IPS-18c (cell line): ENCODE data around the gene MRPS25.

Source experiments
- H3K4me3 ChIP-seq: 2 replicates; pipeline ENCODE4 v1.7.0; 2013; ENCODE audit warnings: low read depth, mild to moderate bottlenecking, low read length, moderate library complexity; ENCODE audit not compliant: insufficient read depth
- H3K9me3 ChIP-seq: one replicate; pipeline ENCODE4 v1.6.1; 2013; ENCODE audit warnings: mild to moderate bottlenecking, low read length, moderate library complexity; ENCODE audit not compliant: control insufficient read depth, insufficient read depth

Gene MRPS25

DNA sequence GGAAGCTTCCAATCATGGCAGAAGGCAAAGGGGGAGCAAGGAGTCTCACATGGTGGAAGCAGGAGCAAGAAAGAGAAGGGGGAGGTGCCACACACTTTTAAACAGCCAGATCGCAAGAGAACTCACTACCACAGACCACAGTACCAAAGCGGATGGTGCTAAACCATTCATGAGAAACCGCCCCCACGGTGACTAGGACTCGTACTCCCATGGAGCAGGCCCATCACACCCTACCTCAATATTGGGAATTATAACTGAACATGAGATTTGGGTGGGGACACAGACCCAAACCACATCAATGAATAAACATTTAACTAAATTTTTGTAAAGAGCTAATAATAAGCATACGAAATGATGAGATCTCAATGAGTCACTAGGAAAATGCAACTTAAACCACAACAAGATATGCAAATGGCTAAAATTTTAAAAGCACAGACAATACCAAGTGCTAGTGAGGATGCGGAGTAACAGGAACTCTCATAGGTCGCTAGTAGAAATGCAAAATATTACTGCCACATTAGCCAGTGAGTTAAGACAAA lies 10.0 kb downstream of the MRPS25 start:
- Histone ChIP-seq H3K4me3 (no peak overlapping the region), H3K9me3 (no peaks in the 10 kb centered on the region)

DNA sequence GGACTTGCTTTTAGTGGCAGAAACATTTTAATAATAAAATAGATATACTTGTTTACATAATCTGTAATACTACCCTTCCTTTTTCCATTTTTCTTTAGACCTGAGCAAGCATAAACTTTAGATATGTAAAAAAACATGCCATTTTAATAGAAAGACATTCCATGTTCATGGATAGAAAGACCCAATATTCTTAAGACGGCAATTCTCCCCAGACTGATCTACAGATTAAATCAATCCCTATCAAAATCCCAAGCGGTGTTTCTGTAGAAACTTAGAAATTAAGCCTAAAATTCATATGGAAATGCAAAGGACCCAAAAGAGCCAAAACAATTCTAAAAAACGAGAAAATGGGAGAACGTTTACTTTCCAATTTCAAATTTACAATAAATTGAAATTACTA lies 11.6 kb downstream of the MRPS25 start:
- Histone ChIP-seq H3K4me3 (no peak overlapping the region), H3K9me3 (no peaks in the 10 kb centered on the region)

DNA sequence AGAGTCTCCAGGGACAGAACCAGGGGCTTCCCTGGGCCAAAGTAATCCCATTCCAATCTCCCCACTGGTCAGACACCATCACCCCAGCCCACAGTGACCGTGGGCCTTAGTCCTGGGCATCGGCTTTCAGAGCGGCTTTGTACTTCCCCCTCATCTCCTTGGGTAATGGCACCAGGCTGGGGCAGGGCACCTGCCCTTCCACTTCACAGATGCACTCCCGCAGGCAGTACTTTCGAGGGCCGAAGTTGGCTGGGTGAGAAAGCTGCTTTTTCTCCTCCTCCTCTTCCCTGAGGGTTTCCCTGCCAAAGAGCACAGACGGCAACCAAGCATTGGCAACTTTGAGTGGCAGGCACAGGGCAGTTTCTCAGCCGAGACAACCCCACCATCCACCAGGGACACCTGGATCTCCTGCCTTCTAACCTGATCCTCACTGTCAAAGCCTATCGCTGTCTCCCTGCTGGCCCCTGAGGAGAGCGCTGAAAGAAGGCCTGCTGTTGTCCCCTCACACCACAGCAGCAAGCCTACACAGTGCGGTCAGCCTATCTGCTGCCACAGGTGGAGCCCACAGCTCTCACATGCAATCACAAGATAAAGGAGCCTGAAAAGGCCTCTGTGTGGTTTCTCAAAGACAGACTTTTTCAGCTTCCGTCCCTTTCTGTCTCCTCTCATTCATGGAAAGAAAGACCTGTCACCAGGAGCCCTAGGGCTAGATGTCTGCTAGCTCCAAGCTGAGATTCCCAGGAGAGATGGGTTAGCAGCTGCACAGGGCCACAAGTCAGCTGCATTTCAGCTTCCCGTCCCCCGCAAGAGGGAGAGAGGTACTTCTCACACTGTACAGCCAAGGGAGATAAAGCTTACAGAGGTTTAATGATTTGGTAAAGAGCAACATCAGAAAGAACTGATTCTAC lies 12.5 kb downstream of the MRPS25 start:
- H3K4me3 ChIP-seq, result no peak overlapping the region
- H3K9me3 ChIP-seq, result no peaks in the 10 kb centered on the region

DNA sequence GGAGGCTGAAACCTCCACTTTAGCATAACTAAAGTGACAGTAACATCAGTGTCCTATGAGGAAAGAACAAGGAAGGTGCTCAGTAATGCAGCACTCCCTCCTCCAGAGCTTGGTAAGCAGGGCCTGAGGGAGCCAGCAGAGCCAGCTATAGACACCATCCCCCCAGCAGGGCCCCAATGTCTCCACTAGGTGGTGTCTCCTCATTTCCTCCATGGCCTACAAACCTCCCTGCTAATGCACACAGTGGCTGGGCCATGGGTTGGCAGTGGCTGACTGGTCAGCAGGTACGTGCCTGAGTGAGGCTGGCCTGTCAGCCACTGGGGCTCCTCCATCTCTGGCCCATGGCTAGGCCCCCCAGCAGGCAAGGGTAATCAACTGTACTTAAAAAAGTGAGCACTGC lies 13.6 kb downstream of the MRPS25 start:
- Histone ChIP-seq H3K4me3 (no peak overlapping the region), H3K9me3 (no peaks in the 10 kb centered on the region)

DNA sequence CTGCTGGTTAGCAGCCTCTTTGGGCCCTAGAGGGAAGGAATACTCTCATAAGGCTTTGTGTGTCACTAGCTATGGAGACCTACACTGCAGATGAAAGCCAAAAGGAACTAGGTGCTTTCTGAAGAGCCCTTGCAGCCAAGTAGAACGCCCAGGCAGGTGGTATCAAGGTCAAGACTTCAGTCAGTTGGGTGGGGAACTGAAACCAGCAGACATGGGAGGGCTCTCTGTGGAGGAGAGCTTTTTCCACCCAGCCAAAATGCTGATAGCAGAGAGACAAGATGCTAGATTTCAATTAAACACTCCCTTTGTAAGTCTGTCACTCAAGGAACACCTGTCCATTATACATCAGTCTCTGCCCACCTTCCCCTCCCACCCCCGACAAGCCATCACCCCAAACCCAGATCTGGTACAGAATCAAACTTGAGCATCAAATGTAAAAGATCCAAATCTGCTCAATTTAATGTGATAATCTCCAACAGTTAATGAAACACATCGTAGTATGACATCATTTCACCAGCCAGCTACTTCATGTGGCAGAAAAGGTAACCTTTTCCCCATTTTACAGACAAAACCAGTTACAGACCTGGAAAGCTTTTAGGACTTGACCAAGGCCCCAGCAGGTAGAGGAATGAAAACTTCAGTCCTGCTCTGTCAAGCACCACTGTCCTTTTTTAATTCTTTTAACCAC lies 14.6 kb downstream of the MRPS25 start:
- Histone ChIP-seq H3K4me3 (no peak overlapping the region), H3K9me3 (no peaks in the 10 kb centered on the region)

DNA sequence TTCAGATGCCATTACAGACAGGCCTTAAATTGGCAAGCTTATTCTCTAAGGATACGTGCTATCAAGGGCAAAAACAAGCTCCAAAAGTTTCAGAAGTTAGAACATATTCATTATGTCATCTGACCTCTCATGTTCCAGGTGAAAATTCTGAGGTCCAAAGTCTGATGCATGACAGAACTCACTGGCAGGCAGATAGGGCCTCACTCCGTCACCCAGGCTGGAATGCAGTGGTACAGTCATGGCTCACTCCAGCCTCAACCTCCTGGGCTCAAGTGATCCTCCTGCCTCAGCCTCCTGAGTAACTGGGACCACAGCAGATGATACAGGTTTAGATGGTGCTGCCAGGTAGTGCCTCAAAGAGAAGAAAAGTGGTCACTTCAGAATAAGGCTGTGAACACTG lies 15.5 kb downstream of the MRPS25 start:
- Histone ChIP-seq H3K9me3 (no peaks in the 10 kb centered on the region), H3K4me3 (no peak overlapping the region)

DNA sequence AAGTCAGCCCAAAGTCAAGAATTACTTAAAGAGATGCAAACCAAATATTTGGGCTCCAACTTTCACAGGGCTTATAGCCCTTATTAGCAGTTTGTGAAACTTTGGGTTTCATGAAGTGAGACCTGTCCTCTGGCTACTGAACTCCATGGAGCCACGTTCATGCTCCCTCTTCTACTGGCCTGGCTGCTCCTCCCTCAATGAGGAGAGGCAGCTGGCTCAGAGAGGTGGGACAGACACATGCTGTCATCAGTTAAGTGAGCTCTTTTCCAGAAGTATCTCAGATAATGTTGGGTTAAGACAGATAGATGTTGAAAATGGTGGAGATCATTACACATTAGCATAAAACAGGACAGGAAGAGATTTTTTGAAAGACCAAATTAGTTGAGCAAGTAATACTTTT lies 19.4 kb downstream of the MRPS25 start:
- Histone ChIP-seq H3K9me3 (no peaks in the 10 kb centered on the region), H3K4me3 (no peak overlapping the region)

DNA sequence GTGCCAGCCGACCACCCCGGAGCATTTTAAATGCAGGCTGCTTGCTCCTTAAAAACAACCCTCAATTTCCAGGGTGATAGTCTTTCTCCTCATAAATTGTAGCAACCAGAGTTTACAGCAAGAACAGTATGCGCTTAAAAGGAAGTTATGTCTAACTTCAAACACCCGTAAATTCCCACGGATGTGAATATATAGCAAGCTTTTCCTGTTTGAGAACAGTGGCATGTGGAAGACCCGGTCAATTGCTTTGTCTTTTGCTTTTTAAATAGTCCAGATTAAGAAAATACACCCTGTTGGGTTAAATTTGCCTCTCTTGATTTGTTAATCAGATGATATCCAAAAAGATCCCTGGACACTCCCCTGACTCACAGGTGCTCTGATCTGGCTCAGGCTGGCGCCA lies 20.8 kb downstream of the MRPS25 start:
- Histone ChIP-seq H3K4me3 (no peak overlapping the region), H3K9me3 (no peaks in the 10 kb centered on the region)

DNA sequence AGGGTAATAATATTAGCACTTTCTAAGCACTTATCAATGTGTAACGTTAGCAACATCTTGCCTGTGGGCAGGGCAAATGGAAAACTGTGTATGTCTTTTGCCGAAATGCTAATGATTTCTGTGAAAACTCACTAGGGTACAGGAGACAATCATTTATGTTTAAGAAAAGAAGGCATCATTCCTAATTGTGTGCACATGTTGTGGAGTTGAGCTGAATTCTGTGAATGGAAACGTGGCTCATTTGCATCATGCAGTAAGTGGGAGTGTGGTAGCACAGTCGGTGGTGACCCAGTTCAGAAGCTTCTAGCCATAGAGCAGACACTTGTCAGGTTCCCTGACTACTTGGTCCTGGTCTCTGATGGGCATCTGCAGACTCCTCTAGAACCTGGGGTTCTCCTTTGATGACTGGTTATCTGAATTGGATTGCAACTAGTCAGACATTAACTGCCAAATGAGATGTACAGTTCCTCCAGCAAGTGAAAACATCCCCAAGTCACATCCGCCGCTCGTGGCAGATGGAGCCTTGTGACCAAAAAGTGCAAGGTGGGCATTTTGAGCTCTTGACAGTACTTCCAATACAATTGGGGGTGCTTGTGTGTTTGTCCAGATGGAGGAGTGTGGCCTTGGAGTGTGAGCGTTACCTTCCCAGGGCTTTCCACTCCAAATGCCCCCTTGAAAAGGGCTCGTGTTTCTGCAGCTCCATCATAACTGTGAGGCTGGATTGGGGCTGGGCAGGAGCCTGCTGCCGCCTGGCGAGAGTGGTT lies 21.5 kb downstream of the MRPS25 start:
- no peak overlapping the region for H3K4me3 ChIP-seq
- H3K9me3 ChIP-seq, result peaks cover 3% of the 10 kb centered on the region

DNA sequence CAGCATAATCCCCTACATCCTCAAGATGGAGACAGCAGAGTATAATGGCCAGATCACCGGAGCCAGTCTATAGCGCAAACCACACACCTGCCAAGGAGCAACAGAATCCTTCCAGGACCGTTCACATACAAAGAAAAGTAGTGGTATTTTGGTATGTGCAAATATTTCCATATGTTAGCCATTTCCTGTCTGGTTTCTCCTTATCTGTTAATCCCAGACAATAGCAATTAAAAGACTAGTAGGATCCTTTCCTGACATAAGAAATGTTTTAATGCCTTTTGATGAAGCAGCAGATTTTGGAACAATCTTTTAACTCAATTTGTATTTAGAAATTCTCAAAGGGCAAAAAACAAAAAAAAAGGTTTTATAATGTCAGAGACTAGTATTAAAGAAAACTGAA lies 22.2 kb downstream of the MRPS25 start:
- Histone ChIP-seq H3K9me3 (peaks cover 3% of the 10 kb centered on the region), H3K4me3 (no peak overlapping the region)

DNA sequence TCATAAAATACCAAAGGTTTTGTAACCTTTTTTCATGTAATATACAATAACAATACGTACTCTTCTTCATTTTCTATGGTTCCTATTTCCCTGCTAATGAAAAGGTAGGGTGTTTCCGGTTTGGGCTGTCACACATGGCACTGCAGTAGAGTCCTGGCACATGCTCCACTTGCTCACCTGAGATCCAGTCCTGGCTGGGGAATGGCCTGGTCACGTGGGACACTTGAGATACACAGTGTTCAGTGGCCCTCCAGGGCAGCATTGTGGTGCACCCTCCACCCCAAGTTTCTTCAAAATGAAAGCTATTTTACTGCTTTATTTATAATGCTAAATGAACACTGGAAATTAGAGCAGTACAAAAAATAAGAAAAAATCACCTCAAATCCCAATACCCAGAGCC lies 23.2 kb downstream of the MRPS25 start:
- H3K9me3 ChIP-seq, result peaks cover 3% of the 10 kb centered on the region

DNA sequence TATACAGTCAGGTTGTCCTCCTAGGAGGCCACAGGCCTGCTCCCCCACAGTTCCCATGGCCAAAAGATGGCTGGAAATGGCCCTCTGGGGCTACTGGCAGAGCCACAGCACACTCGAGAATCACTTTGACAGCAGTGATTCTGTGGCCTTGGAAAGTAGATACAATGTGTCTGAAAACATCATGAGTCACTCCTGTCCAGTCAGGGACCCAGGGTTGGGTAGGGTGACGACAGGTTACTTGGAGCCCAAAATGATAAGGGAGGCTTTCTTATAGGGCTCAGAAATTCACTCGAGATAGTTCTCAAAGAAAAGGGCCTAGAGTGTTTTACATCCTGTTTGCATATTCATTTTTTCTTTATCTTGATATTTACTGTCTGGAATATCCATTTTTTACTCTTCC lies 24.3 kb downstream of the MRPS25 start:
- Histone ChIP-seq H3K9me3 (peaks cover 6% of the 10 kb centered on the region), H3K4me3 (no peak overlapping the region)

More for the DNA sequence above, 23.2 kb downstream of the MRPS25 start:
- no peak overlapping the region for H3K4me3 ChIP-seq

DNA sequence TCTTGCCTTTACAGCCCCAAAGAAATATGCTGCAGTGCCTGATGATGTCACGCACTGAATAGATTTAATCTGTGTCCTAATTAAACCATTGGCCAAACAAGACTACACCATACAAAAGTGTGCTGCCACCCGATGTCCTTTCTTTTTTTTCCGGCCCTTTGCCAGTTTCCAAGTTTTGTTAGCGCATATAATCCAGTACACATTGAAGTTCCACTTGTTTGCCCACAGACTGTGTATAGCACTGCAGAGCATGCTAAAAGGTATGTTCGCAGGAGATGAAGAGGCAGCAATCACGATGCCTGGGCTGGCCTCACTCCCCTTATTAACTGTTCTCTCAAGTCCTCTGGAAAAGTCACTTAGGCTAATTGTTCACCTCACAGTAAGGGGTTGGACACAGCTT lies 26.8 kb downstream of the MRPS25 start:
- Histone ChIP-seq H3K4me3 (no peak overlapping the region), H3K9me3 (peaks cover 6% of the 10 kb centered on the region)

DNA sequence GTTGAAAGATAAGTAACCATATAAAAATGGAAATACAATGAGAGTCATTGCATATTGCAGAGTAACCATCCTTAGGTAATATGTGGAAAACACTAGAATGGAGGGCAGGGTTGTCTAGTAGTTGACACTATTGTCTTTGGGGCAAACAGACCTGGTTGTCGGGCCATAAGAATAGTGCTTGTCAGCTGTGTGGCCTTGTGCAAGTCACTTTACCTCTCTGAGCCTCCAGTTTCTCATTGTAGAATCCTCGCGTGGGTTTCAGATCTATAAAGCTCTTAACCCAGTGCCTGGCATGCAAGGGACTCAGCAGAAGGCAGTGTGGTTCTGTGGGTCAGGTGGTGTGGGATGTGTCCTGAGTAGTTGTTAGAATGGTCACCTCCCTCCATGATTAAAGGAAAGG lies 32.0 kb downstream of the MRPS25 start:
- peaks cover 3% of the 10 kb centered on the region for H3K9me3 ChIP-seq
- H3K4me3 ChIP-seq, result no peak overlapping the region

DNA sequence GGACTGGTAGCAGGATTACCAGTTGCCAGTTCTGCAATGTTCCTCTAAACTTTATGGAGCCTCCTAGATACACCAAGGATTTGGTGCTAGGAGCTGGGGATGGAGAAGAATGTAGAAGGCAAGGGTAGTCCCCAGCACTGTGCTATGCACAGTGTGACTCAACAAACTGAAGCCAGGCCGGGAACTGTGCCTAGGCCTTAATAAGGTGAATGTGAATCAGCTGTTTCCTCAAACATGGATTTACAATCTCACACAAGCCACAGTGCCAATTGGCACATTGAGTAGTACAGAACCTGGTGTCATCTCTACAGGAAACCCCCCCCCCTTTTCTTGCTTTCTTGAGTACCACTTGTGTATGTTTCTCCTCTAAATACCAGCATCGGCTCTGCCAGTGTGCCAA lies 32.5 kb downstream of the MRPS25 start:
- H3K4me3 ChIP-seq, result no peak overlapping the region
- H3K9me3 ChIP-seq, result peaks cover 3% of the 10 kb centered on the region

DNA sequence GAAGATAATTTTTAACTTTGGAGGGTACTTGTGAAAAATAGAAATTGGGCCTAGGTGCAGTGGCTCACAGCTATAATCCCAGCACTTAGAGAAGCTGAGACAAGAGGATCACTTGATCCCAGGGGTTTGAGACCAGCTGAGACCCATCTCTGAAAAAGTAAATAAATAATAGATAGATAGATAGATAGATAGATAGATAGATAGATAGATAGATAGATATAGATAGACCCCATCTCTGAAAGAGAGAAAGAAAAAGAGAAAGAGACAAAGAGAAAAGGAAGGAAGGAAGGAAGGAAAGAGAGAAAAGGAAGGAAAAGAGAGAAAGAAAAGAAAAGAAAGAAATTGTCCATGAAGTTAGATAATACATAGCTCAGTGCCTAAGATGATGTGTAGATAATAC lies 35.5 kb downstream of the MRPS25 start:
- Histone ChIP-seq H3K4me3 (no peak overlapping the region), H3K9me3 (no peaks in the 10 kb centered on the region)

DNA sequence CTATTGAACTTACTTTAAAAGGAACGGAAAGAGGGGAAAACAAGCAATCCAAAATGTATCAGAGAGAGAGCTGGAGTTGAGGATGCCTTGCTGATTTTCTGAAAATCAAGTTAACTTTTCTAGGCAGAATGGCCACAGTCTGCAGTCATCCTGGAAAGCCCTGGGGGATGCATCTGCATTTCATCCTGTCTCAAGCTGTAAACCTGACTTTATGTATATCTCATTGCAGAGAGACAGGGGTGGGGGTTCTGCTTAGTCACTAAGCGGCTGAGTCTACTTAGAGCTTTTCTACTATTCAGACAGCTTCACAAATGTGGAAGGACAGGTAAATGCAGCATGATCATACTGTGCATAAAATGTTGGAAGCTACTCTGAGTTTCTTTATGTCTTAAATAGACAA lies 41.4 kb downstream of the MRPS25 start:
- H3K9me3 ChIP-seq, result no peaks in the 10 kb centered on the region
- H3K4me3 ChIP-seq, result no peak overlapping the region

DNA sequence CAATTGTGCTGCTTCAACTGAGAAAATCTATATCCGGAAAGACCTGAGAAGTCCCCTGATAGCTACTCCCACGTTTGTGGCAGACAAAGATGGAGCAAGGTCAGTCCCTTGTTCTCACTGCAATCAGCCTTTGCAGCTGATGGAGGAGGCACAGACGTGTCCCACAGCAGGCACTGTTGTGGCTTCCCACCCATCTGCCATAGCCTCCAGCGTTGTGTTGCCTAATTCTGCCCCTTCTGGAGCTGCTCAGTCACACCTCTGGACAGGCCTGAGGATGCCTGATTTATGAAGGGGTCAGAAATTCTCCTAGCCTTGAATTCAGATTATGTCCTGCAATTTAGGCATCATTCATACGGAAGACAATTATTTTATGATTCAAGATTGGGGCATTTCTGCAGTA lies 41.9 kb downstream of the MRPS25 start:
- H3K4me3 ChIP-seq, result no peak overlapping the region
- no peaks in the 10 kb centered on the region for H3K9me3 ChIP-seq
